PC-9 (cell line): ENCODE data around the gene ABCD4. TPM values are rescaled to one million over a fixed set of nuclear protein-coding genes. Genes with fewer than 3 reads are reported as not detected.

Experiments
- BruUV-seq: library from RNA; stranded (reverse); fragments of 400-500 nt; replicated peaks from 2 replicates; lab custom pipeline; 2021; lab: Mats Ljungman, UMichigan
- CTCF ChIA-PET: fragments of 300-600 bp; sonication (Branson Sonifier 250); formaldehyde crosslinking; loops from one replicate; lab custom pipeline; 2022; ENCODE audit warnings: antibody characterized with exemption; lab: Charles Lee
- POLR2A ChIA-PET: fragments of 300-600 bp; sonication (Branson Sonifier 250); formaldehyde crosslinking; loops from one replicate; lab custom pipeline; 2022; ENCODE audit warnings: antibody characterized with exemption; ENCODE audit not compliant: unreplicated experiment; lab: Charles Lee
- DNase-seq, 2 experiments: peaks; one replicate each; pipeline versions ENCODE4 v3.0.0 to v3.0.0-alpha.2; 2015 to 2022; ENCODE audit warnings: mixed read lengths in 1 of 2
- H2AFZ ChIP-seq: fragments of 200-600 bp; sonication (generic); 2 replicates; pipeline ENCODE4 v1.8.1; 2017; ENCODE audit warnings: antibody characterized with exemption
- H3F3A ChIP-seq: fragments of 200-600 bp; sonication (generic); 2 replicates; pipeline ENCODE4 v1.8.1; 2017; ENCODE audit warnings: antibody characterized with exemption, mild to moderate bottlenecking, low read depth; ENCODE audit not compliant: insufficient read depth
- H3K27ac ChIP-seq: fragments of 200-600 bp; sonication (generic); 2 replicates; pipeline ENCODE4 v1.6.1; 2016; ENCODE audit warnings: mixed run types
- H3K27me3 ChIP-seq: fragments of 200-600 bp; sonication (generic); 2 replicates; pipeline ENCODE4 v1.6.1; 2016; ENCODE audit warnings: low read depth, mixed run types; ENCODE audit not compliant: insufficient read depth
- H3K36me3 ChIP-seq: fragments of 200-600 bp; sonication (generic); 2 replicates; pipeline ENCODE4 v1.6.1; 2016; ENCODE audit warnings: low read depth, mixed run types
- H3K4me1 ChIP-seq: fragments of 200-600 bp; sonication (generic); replicated peaks from 2 replicates; pipeline ENCODE4 v1.6.1; 2016; ENCODE audit warnings: mixed run types; ENCODE audit not compliant: insufficient read depth
- H3K4me2 ChIP-seq: fragments of 200-600 bp; sonication (generic); 2 replicates; pipeline ENCODE4 v1.6.1; 2017; ENCODE audit warnings: mixed run types
- H3K4me3 ChIP-seq: fragments of 200-600 bp; sonication (generic); 2 replicates; pipeline ENCODE4 v1.6.1; 2016; ENCODE audit warnings: mixed run types
- H3K79me2 ChIP-seq: fragments of 200-600 bp; sonication (generic); 2 replicates; pipeline ENCODE4 v1.6.1; 2017; ENCODE audit warnings: low read depth, mixed run types
- H3K9me2 ChIP-seq: fragments of 200-600 bp; sonication (generic); 2 replicates; pipeline ENCODE4 v1.8.1; 2017; ENCODE audit warnings: mild to moderate bottlenecking; ENCODE audit not compliant: insufficient read depth
- H3K9me3 ChIP-seq: fragments of 200-600 bp; sonication (generic); 2 replicates; pipeline ENCODE4 v1.8.1; 2016; ENCODE audit warnings: low read depth; ENCODE audit not compliant: insufficient read depth
- H4K20me1 ChIP-seq: fragments of 200-600 bp; sonication (generic); 2 replicates; pipeline ENCODE4 v1.8.1; 2017; ENCODE audit not compliant: insufficient read depth
- CTCF ChIP-seq: fragments of 200-600 bp; sonication (generic); conservative IDR thresholded peaks from 2 replicates; pipeline ENCODE4 v1.6.1; 2017; ENCODE audit warnings: mixed run types, antibody characterized with exemption, mild to moderate bottlenecking, moderate library complexity
- EZH2 ChIP-seq: fragments of 200-600 bp; sonication (generic); IDR thresholded peaks from 2 replicates; pipeline ENCODE4 v1.8.0; 2017; ENCODE audit warnings: antibody characterized with exemption, low read depth
- intact Hi-C: fragments of 100-400 bp; cut with micrococcal nuclease; formaldehyde crosslinking; loops from one replicate; pipeline ENCODE4 v1.10.0; 2022; ENCODE audit not compliant: unreplicated experiment
- total RNA-seq: library from RNA; stranded (reverse); gene quantifications from 2 replicates; pipeline ENCODE4 v1.2.3, GENCODE V29; 2021

Gene ABCD4
- total RNA-seq, 1 experiment from 2014 or later = 150 TPM

- intact Hi-C loops = no loop called here
- Histone ChIP-seq H3K27ac (no peak overlapping the region), H3F3A (peaks cover 6% of the 10 kb centered on the region; the same call in 1 of the 2 replicates), H3K9me2 (no peaks in the 10 kb centered on the region), H3K79me2 (no peaks in the 10 kb centered on the region), H3K4me3 (no peak overlapping the region), H4K20me1 (no peaks in the 10 kb centered on the region), H2AFZ (no peak overlapping the region), H3K4me2 (no peak overlapping the region), H3K36me3 (peaks cover 15% of the 10 kb centered on the region), H3K27me3 (no peaks in the 10 kb centered on the region), H3K4me1 (peaks cover 2% of the 10 kb centered on the region), H3K9me3 (no peaks in the 10 kb centered on the region)
- BruUV-seq = no TSS peak
- CTCF ChIA-PET = interaction anchor here (0.6 to 2.0 kb wide), 4 partner anchors 13 to 22 kb away, joined by 3 to 4 read pairs (median 3); partner anchors contain the start of gene ABCD4
- DNase-seq = no peak
- POLR2A ChIA-PET = interaction anchor here (0.6 kb wide), 1 partner anchor 954 kb away, joined by 4 read pairs; no protein-coding TSS in a partner anchor
- TF ChIP-seq CTCF = no peak
- TF ChIP-seq EZH2 = no peak
These were observed 21.7 kb downstream of the ABCD4 start for GRCh38 chr14:74281069-74281468.

- Histone ChIP-seq H3K4me1 (peaks cover 18% of the 10 kb centered on the region), H3K4me3 (no peak overlapping the region), H3K27me3 (no peaks in the 10 kb centered on the region), H4K20me1 (no peaks in the 10 kb centered on the region), H3K4me2 (no peak overlapping the region), H3K27ac (no peak overlapping the region), H3K36me3 (no peaks in the 10 kb centered on the region), H3K9me2 (no peaks in the 10 kb centered on the region), H3K9me3 (no peaks in the 10 kb centered on the region), H2AFZ (no peak overlapping the region), H3F3A (peaks cover 17% of the 10 kb centered on the region; the same call in 1 of the 2 replicates), H3K79me2 (no peaks in the 10 kb centered on the region)
- intact Hi-C loops = no loop called here
- TF ChIP-seq CTCF (no peak), EZH2 (no peak)
- no peak for DNase-seq
- no TSS peak for BruUV-seq
- ChIA-PET CTCF (interaction anchor here (1.0 kb wide), 1 partner anchor 21 kb away, joined by 3 read pairs; no protein-coding TSS in a partner anchor), POLR2A (interaction anchor here (0.6 kb wide), 1 partner anchor 82 kb away, joined by 9 read pairs; no protein-coding TSS in a partner anchor)
These were observed 24.7 kb downstream of the ABCD4 start for GRCh38 chr14:74278080-74278479.

- no peaks in the 10 kb centered on the region for H3K9me2 ChIP-seq
- peak overlapping the region; percentile 42 for H3K4me2 ChIP-seq
- peaks cover 28% of the 10 kb centered on the region; the same call in 1 of the 2 replicates for H3F3A ChIP-seq
- no TSS peak for BruUV-seq
- H3K79me2 ChIP-seq = no peaks in the 10 kb centered on the region
- peak overlapping the region; percentile 77 for H3K27ac ChIP-seq
- H3K4me1 ChIP-seq = peaks cover 23% of the 10 kb centered on the region
- intact Hi-C loops = loop anchor here (1.0 kb wide), 1 partner anchor 17 kb away; no protein-coding TSS in a partner anchor
- H2AFZ ChIP-seq = peak overlapping the region; percentile 10; the same call in 1 of the 2 replicates
- H3K27me3 ChIP-seq = no peaks in the 10 kb centered on the region
- peak; percentile 91 to 99 for DNase-seq
- ChIA-PET CTCF (interaction anchor here (0.5 to 1.2 kb wide), 2 partner anchors 21 to 632 kb away, joined by 6 to 10 read pairs; no protein-coding TSS in a partner anchor), POLR2A (interaction anchor here (0.5 to 1.1 kb wide), 8 partner anchors 27 to 1002 kb away, joined by 3 to 18 read pairs (median 6); partner anchors contain the start of genes ABCD4, RPS6KL1 and YLPM1)
- H3K9me3 ChIP-seq = no peaks in the 10 kb centered on the region
- no peak overlapping the region for H3K4me3 ChIP-seq
- no peaks in the 10 kb centered on the region for H4K20me1 ChIP-seq
- H3K36me3 ChIP-seq = no peaks in the 10 kb centered on the region
- TF ChIP-seq CTCF (no peak), EZH2 (no peak)
These were observed 27.4 kb downstream of the ABCD4 start for GRCh38 chr14:74275241-74275841.
